ENCODE measurements around the gene AUP1. TPM values are rescaled to one million over a fixed set of nuclear protein-coding genes. Genes with fewer than 3 reads are reported as not detected.

The AUP1 gene
- total and polyA plus RNA-seq, 2 donors (not counting 3 experiments of a cell fraction or from before 2014, with no cell fraction given): 103 to 187 TPM

GRCh38 chr2:74569686-74570085 is 40.2 kb upstream of the AUP1 start:
- ChIA-PET CTCF (interaction anchor here (1.9 kb wide), 1 partner anchor 16 kb away, joined by 6 read pairs; no protein-coding TSS in a partner anchor), POLR2A (no interaction called here)
- H3K9me3 ChIP-seq (replicated peaks; ENCODE audit: control insufficient read depth, insufficient read depth, low read length): no peaks in the 10 kb centered on the region
- no peaks in the 10 kb centered on the region for H3K9me1 ChIP-seq (replicated peaks; ENCODE audit: control insufficient read depth, extremely low read depth, insufficient read depth, low read length)
- intact Hi-C loops (cut with micrococcal nuclease) (no loop called here), dilution Hi-C loops (cut with MboI; ENCODE audit: extremely low pct_ligation_motif_present, low sequenced_read_pairs) (no loop called here)
- no peaks in the 10 kb centered on the region for H3K36me3 ChIP-seq (ENCODE audit: control insufficient read depth in 2 of 2, extremely low read depth in 1 of 2, insufficient read depth in 2 of 2, low read length in 2 of 2)
- FAIRE-seq (no peak), DNase-seq (ENCODE audit: low read depth, low spot score) (no peak)
- TF ChIP-seq MYC (IDR thresholded peaks at IDR 0.05; ENCODE audit: low read depth, low read length) (no peak), FOS (IDR thresholded peaks at IDR 0.05; ENCODE audit: borderline replicate concordance, insufficient read depth, low read length) (no peak), POLR2AphosphoS5 (IDR thresholded peaks at IDR 0.05; ENCODE audit: insufficient read depth, low read depth, low read length) (no peak), GATA2 (IDR thresholded peaks at IDR 0.05; ENCODE audit: insufficient read depth, insufficient read length, low read depth, low read length) (no peak), EZH2 (IDR thresholded peaks at IDR 0.05; ENCODE audit: borderline replicate concordance, low read depth, low read length, severe bottlenecking) (no peak), POLR2A (IDR thresholded peaks at IDR 0.05; ENCODE audit: low read depth, low read length) (no peak), JUN (IDR thresholded peaks at IDR 0.05; ENCODE audit: borderline replicate concordance, insufficient read depth, insufficient read length, low read depth) (no peak)
- TF ChIP-seq, protein P1, sequence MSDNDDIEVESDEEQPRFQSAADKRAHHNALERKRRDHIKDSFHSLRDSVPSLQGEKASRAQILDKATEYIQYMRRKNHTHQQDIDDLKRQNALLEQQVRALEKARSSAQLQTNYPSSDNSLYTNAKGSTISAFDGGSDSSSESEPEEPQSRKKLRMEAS (IDR thresholded peaks at IDR 0.05; ENCODE audit: insufficient read depth, insufficient read length): no peak
- TF ChIP-seq, protein P2, sequence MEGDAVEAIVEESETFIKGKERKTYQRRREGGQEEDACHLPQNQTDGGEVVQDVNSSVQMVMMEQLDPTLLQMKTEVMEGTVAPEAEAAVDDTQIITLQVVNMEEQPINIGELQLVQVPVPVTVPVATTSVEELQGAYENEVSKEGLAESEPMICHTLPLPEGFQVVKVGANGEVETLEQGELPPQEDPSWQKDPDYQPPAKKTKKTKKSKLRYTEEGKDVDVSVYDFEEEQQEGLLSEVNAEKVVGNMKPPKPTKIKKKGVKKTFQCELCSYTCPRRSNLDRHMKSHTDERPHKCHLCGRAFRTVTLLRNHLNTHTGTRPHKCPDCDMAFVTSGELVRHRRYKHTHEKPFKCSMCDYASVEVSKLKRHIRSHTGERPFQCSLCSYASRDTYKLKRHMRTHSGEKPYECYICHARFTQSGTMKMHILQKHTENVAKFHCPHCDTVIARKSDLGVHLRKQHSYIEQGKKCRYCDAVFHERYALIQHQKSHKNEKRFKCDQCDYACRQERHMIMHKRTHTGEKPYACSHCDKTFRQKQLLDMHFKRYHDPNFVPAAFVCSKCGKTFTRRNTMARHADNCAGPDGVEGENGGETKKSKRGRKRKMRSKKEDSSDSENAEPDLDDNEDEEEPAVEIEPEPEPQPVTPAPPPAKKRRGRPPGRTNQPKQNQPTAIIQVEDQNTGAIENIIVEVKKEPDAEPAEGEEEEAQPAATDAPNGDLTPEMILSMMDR (IDR thresholded peaks at IDR 0.05; ENCODE audit: extremely low read depth in 1 of 2, insufficient read depth in 1 of 2, low read depth in 1 of 2, low read length in 2 of 2): no peak
- H2AFZ ChIP-seq (ENCODE audit: low read depth, low read length): no peak overlapping the region
- peaks cover 16% of the 10 kb centered on the region in 2 experiments for H3K27me3 ChIP-seq (ENCODE audit: control insufficient read depth in 2 of 2, insufficient read depth in 2 of 2, low read length in 2 of 2)
- no peaks in the 10 kb centered on the region for H3K79me2 ChIP-seq (ENCODE audit: control insufficient read depth, insufficient read depth, low read length)
- H3K27ac ChIP-seq (ENCODE audit: insufficient read depth, low read depth, low read length): no peak overlapping the region
- H4K20me1 ChIP-seq (replicated peaks; ENCODE audit: control insufficient read depth, extremely low read depth, insufficient read depth, low read length): no peaks in the 10 kb centered on the region
- H3K4me2 ChIP-seq (ENCODE audit: insufficient read depth, low read length): no peak overlapping the region
- no TSS peak for BruUV-seq (replicated peaks)
- H3K4me1 ChIP-seq (ENCODE audit: control insufficient read depth, extremely low read depth, insufficient read depth, low read length): peaks cover 7% of the 10 kb centered on the region
- no peak overlapping the region for H3K4me3 ChIP-seq (replicated peaks in 1 of 3; ENCODE audit: insufficient read depth in 1 of 3, low read depth in 1 of 3, low read length in 3 of 3)
- no peak overlapping the region for H3K9ac ChIP-seq (replicated peaks; ENCODE audit: extremely low read depth, insufficient read depth, low read length)

Data from endothelial cell of umbilical vein (primary cell).